Stimulated activated CD8-positive, alpha-beta memory T cell treated with anti-CD3 and anti-CD28 coated beads, Interleukin-4, amount 100 ng/mL, for 4 hours (primary cell): ENCODE measurements around the gene SH3D19.
"Not testable (repeated sequence)": the region's sequence is repeated elsewhere in the genome, so short reads cannot be mapped to it uniquely, and the experiment has no call there.

Experiments
- DNase-seq, 2 donors: peaks; one replicate each; pipeline ENCODE4 v3.0.0-alpha.2; 2020; ENCODE audit warnings: low read depth in 2 of 2, low spot score in 1 of 2

The SH3D19 gene

DNA sequence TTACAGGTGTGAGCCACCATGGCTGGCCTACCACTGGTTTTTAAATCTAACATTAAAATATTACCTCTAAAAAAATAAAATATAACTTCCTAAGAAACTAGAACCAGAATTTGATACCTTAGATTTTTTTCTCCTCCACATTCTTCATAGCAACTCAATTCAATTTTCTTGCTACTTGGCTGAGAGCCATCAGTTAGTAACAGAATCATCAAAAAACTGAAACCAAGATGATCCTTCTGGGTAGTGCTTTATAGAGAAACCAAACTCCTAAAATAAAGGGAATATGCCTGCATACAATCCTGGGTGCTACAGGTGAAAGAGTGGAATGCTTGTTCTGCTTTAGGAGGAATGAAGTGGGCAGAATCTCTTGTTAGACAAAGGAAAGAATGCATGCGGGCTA lies 161.6 kb downstream of the SH3D19 start:
- DNase-seq = no peak

DNA sequence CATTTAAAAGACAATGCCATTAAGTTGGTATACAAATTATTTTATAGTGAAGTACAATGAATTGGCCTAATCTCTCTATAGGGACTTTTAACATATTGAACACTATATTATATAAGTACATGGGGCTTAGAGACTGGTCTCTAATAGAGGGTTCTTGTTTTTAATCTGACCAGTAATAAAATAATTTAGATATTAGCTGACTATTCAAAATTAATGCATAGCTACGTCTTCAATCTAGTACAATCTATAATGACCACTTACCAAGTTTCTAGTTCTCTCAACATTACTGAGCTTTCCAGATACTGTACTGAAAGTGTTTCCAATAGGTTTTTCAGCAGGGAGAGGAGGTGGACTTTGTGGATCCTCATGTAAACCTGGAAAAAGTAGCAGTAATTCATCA lies 166.4 kb downstream of the SH3D19 start:
- DNase-seq = no peak

DNA sequence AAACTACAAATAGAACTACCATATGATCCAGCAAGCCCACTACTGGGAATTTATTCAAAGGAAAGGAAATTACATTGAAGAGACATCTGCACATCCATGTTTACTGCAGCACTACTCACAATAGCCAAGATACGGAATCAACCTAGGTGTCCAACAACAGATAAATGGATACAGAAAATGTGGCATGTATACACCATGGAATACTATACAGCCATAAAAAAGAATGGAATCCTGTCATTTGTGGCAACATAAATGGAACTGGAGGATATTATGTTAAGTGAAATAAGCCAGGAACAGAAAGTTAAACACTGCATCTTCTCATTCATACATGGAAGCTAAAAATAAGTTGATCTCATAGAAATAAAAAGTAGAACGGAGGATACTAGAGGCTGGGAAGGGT lies 167.9 kb downstream of the SH3D19 start:
- no peak for DNase-seq

DNA sequence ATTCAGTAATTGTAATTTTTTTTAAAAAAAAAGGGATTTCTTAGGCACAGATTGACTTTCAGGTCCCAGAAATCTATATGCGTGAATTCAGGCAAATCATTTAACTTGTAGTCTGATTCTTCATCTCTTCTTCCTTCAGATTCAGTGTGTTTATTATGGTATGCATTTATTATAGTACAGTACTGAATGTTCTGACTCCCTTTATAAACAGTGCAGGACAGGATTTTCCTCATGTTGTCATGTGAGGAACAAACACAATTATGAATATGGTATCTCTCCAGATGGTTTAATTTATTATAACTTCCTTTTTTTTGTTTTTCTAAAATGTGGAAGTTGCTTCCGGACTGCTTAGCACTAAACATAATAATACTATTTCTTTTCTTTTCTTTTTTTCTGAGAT lies 171.8 kb downstream of the SH3D19 start:
- no peak for DNase-seq

DNA sequence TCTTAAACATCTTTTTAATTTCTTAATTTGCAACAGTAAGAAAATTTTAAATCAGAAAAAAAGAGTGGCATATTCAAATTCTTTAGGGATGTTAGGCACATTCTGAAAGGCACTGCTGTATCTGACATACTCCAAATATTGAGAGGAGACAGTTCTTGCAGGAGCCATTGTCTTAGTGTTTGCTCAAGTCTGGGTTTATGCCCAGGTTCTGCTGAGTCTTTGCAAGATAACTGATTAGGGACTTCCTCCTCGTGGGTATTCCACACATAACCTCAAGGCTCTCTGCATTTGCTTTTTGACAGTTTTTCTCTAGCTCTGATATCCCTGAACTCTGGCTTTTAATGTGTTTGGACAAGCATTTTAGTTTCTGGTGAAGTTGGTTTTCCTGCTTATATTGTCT lies 173.4 kb downstream of the SH3D19 start:
- DNase-seq = no peak

DNA sequence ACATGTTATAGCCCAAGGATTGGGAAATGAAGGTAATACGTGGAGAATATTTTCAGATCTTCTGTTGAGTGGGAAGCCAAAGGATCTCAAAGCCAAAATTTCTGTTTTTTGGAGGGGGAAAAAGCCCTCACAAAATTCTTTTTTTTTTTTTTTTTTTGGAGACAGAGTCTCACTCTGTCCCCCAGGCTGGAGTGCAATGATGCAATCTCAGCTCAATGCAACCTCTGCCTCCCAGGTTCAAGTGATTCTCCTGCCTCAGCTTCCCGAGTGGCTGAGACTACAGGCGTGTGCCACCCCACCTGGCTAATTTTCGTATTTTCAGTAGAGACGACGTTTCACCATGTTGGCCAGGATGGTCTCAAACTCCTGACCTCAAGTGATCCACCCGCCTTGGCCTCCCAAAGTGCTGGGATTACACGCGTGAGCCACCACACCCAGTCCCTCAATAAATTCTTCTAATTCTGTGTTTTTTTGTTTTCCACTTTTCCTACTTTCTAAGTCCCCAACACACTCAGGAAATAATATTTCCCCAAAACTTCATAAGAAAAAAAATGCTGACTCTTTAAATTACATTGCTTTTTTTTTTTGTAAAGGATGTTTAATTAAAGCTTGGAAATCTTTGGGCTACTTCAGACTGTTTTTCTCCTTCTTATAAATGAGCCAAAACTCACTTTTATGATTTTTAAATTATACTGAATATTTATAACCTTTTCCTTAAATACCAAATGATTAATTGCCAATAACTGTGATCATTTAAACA lies 174.4 kb downstream of the SH3D19 start:
- DNase-seq = no peak

DNA sequence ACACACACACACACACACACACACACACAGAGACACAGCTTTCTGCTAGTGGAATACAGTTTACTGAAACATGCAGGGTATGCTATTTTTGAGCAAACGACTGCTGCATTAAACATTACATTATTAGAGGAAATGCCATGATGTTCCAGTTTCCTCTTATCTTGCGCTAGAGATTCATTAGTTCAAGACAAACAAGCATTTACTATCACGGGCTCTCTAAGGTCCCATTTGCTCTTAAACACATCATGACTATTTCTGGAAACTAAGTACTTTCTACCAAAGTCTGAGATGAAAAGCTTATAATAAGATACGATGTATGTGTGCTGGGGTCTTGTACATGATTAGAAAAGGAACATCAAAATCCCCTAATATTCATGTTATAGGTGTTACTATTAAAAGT lies 177.1 kb downstream of the SH3D19 start:
- no peak for DNase-seq

DNA sequence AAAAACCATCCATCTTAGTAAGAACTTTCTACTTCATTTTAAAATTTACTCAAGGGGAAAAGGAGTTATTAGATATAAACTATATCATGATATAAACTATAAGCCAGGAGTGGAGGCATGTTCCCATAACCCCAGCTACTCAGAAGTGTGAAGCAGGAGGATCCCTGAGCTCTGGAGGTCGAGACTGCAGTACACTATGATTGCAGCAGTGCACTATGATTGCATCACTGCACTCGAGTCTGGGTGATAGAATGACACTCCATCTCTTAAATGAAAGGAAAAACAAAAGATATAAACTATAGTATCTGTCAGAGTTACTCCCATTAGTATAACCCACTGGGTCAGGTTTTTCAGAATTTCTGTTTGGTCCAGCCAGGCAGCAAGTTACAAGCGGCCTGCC lies 178.4 kb downstream of the SH3D19 start:
- DNase-seq = no peak

DNA sequence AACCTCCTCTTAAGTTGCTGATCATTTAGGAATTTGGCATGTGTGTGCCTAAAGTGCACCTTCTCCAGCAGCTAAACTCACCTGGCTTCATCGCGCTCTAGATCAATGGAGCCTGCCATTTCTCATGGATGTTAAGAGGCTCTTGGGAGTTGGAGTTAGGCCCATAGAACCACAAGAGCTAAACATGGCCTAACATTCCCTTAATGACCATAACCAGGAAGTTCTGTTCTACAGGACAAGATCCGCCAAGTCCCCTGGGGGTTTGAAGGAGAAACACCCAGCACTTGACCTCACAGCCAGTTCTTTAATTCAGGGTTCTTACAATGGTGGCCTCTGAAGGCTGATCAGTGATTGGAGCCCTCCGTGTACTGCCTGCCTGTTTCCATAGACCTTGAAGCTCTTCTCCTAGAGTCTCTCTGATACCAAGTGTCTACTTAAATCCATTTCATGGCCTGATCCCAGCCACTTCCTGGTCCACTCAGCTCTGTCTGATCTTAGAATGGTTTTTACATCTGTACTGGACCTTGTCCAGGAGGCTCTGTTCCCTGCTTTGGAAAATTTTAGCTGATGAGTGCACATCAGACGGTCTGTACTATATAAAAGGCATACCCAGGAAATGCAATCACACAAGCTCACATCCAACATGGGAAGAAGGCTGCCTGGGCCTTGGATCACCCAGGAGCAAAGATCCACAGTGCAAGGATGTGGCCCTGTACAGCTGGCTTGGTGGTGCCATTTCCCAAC lies 180.9 kb downstream of the SH3D19 start:
- no peak for DNase-seq

DNA sequence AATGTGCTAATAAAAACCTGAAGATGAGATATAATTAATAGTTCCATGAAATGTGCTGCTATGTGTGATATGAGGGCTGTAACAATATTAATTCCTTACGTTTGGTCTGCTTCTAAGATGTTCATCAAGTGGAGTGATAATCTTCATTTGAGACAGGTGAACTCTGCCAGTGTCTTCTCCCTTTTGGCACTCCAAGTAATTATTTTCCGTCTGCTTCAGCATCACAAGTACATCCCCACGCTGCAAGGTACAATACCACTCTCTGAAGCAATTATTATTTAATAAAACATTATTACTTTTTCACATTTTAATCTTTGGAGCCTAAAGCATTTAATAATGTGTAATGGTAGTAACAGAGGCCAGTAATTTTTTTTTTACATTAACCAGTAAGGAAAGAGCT lies 181.6 kb downstream of the SH3D19 start:
- no peak for DNase-seq

DNA sequence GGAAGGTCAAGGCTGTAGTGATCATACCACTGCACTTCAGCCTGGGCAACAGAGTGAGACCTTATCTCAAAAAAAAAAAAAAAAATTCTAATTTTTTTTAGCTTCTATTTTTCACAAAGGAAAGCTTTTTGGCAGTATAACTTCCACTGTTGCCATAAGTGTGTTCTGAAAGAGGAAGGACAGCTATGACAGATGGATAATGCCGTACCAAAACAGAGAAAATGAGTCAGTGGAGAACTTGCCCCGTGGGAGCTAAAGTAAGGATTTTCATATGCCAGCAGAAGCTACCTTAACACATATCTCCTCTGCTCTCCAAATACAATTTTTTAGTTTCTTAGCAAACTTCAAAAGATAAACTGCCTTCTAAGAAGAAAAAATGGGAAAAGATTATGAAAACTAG lies 182.2 kb downstream of the SH3D19 start:
- DNase-seq = no peak

DNA sequence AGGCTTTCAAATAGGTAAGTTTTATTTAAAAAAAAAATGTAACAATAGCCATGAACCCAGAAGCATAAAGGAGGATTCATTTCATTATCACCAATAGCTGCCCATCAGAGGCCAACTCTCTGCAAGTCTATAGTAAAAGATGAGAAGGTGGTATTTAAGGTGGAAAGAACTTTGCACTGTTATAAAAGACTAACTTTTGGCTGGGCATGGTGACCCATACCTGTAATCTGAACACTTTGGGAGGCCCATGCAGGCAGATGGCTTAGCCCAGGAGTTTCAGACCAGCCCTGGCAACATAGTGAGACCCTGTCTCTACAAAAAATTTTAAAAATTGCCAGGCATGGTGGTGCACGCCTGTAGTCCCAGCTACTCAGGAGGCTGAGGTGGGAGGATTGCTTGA lies 182.6 kb downstream of the SH3D19 start:
- DNase-seq = no peak

DNA sequence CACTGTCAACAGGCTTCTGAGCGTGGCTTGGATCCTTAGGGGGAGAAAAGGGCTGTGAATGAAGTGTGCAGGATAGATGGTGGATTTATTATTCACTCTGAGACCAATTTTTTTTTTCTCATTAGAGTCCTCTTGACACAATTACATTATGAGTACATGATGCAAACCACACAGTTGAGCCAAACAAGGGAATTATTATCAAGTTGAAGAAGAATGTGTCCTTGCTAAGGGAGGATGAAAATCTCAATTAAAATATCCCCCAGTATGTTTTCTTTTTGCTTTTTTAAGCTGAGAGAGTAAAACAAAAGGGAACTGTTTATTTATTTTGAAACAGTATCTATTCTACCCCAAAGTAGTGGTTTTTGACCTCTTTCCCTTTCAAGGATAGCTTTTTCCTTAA lies 185.6 kb downstream of the SH3D19 start:
- DNase-seq = no peak

DNA sequence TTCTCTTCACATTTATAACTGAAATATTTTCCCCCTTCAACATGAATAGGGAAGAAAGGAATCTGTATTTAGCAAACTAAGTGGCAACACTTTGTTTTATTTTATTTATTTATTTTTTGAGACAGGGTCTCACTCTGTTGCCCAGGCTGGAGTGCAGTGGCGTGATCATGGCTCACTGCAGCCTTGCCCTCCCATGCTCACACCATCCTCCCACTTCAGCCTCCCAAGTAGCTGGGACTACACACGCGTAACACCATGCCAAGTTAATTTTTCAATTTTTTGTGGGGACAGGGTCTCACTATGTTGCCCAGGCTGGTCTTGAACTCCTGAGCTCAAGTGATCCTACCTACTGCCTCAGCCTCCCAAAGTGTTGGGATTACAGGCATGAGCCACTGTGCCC lies 189.4 kb downstream of the SH3D19 start:
- DNase-seq = not testable (repeated sequence)

DNA sequence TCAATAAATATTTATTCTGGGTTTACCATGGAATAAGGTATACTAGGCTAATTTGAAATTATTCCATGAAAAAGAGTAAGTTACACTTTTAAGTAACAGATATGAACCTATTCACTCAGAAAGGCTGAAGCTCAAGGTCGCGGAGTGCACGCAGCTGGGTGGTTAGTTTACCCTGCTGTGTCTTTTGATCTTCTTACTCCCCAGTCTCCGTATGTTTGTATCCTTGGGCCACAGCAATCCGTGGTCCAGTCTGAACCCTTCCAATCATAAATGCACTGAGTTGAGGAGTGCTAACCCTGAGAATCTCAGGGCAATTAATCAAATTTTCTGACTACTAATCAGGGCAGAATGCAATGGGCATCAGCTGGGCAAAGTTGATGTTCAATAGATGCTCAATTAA lies 192.1 kb downstream of the SH3D19 start:
- no peak for DNase-seq

DNA sequence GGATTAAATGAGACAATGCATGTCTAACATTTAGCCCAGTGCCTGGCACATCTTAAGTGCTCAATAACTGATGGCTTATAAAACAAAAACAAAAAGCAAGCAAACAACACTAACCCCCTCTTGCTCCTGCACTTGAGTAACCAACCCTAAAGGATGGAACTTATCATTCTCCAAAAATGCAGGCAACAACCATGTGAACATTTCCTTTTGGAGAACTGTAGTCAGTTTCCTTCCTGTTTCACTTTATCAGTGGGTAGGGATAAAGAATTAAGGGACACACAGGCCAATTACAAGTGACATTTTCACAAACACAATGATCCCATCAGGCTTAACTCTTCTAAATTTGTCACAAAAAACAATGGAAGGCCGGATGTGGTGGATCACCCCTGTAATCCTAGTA lies 195.6 kb downstream of the SH3D19 start:
- no peak for DNase-seq

DNA sequence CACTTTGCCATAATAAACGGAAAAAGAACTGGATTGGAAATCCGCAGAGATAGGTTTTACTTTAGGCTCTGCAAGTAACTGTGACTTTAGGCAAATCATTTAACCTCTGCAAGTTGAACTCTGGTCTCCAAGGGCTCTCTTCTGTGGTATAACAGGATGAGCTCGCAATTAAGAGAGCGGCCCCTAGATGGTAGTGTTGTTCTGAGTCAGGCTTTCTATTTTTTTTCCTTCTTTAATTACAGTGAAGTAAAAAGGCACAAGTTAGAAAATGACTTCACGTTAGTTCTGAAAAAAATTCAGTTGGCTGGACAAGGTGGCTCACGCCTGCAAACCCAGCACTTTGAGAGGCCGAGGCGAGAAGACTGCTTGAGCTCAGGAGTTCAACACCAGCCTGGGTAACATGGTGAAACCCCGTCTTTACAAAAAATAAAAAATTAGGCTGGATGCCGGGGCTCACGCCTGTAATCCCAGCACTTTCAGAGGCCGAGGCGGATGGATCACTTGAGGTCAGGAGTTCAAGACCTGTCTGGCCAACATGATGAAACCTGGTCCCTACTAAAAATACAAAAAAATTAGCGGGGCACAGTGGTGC lies 207.9 kb downstream of the SH3D19 start:
- no peak for DNase-seq

DNA sequence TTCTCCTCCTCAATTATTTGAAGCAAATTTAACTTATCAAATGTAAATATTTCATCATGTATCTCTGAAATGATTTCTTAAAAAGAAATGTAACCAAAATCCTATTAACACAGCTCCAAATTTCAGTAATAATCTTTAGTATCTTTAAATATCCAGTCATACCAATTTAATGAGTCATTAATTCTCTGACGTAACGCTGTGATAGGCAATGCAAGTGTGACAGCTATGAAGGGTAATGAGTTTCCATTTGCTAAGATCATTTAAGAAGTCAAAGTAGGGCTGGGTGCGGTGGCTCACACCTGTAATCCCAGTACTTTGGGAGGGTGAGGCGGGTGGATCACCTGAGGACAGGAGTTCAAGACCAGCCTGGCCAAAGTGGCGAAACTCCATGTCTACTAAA lies 210.4 kb downstream of the SH3D19 start:
- DNase-seq = no peak

DNA sequence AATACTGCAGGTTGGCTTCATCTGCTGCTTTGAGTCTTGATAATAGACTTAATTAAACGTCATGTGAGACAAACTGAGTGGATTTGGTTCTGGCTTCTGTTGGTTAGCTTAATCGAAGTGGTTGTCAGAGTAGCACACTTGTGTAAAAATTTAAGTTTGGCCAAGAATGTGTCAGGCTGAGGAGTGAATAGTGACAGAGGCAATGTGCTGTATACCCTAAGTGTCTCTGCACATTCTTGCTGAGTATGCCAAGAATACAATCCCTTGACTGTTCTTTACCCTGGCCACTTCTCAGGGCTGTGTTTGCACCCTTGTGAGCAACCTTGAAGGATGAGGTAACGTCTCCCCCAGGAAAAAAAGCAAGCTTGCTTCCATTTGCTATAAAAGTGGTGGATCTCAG lies 211.1 kb downstream of the SH3D19 start:
- DNase-seq = no peak

DNA sequence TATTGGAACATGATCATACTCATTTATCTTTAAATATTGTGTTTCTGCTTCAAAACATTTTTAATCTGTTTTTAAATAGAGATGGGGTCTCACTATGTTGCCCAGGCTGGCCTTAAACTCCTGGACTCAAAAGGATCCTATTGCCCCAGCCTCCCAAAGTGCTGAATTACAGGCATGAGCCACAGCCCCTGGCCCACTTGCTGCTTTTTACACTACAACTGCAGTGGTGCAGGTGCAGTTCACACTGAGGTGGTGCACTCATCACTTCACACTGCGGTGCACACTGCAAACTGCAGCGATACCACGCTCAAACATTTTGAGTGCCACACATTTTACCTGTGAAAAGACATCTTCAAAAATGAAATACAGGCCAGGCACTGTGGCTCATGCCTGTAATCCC lies 215.2 kb downstream of the SH3D19 start:
- DNase-seq = no peak

DNA sequence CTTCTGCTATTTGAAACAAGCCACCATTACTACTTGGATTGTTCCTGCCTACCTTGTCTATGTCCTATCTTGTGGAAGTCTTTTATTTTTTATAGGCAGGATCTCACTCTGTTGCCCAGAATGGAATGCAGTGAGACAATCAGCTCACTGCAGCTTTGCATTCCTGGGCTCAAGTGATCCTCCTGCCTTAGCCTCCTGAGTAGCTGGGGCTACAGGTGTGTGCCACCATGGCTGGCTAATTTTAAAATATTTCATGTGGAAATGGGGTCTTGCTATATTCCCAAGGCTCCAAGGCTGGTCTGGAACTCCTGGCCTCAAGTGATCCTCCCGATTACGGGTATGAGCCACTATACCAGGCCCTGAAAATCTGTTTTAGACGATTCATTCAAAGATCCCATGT lies 218.3 kb downstream of the SH3D19 start:
- no peak for DNase-seq

DNA sequence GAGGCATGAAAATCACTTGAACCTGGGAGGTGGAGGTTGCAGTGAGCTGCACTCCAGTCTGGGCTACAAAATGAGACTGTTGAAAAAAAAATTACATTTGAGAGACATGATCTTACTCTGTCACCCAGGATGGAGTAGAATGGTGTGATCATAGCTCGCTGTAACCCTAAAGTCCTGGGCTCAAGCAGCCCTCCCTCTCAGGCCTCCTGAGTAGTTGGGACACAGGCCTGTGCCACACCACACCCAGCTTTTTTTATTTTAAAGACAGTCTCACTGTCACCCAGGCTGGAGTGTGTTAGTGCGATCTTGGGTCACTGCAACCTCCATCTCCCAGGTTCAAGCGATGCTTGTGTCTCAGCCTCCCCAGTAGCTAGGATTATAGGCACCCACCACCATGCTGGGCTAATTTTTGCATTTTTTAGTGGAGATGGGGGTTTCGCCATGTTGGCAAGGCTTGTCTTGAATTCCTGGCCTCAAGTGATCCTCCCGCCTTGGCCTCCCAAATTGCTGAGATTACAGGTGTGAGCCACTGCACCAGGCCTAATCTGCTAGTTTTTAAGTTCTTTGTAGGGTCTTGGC lies 219.9 kb downstream of the SH3D19 start:
- no peak for DNase-seq
